ENCODE data around the gene CEBPB.

GRCh38 chr20:50240092-50240491 lies 49.5 kb downstream of the CEBPB start:
- TF ChIP-seq, protein P1, sequence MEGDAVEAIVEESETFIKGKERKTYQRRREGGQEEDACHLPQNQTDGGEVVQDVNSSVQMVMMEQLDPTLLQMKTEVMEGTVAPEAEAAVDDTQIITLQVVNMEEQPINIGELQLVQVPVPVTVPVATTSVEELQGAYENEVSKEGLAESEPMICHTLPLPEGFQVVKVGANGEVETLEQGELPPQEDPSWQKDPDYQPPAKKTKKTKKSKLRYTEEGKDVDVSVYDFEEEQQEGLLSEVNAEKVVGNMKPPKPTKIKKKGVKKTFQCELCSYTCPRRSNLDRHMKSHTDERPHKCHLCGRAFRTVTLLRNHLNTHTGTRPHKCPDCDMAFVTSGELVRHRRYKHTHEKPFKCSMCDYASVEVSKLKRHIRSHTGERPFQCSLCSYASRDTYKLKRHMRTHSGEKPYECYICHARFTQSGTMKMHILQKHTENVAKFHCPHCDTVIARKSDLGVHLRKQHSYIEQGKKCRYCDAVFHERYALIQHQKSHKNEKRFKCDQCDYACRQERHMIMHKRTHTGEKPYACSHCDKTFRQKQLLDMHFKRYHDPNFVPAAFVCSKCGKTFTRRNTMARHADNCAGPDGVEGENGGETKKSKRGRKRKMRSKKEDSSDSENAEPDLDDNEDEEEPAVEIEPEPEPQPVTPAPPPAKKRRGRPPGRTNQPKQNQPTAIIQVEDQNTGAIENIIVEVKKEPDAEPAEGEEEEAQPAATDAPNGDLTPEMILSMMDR (IDR thresholded peaks at IDR 0.05): no peak
- TF ChIP-seq POLR2A (IDR thresholded peaks at IDR 0.05) (no peak), POLR2AphosphoS5 (IDR thresholded peaks at IDR 0.05; ENCODE audit: insufficient read depth in 1 of 2, low read depth in 1 of 2) (no peak)

All from vagina (tissue), 2 donors.